Measurements from ENCODE around the gene TOMM34. TPM values are rescaled to one million over a fixed set of nuclear protein-coding genes. Genes with fewer than 3 reads are reported as not detected.

Gene TOMM34
- polyA plus RNA-seq, 1 experiment, result 48.6 TPM

- TF ChIP-seq, protein P1, sequence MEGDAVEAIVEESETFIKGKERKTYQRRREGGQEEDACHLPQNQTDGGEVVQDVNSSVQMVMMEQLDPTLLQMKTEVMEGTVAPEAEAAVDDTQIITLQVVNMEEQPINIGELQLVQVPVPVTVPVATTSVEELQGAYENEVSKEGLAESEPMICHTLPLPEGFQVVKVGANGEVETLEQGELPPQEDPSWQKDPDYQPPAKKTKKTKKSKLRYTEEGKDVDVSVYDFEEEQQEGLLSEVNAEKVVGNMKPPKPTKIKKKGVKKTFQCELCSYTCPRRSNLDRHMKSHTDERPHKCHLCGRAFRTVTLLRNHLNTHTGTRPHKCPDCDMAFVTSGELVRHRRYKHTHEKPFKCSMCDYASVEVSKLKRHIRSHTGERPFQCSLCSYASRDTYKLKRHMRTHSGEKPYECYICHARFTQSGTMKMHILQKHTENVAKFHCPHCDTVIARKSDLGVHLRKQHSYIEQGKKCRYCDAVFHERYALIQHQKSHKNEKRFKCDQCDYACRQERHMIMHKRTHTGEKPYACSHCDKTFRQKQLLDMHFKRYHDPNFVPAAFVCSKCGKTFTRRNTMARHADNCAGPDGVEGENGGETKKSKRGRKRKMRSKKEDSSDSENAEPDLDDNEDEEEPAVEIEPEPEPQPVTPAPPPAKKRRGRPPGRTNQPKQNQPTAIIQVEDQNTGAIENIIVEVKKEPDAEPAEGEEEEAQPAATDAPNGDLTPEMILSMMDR (IDR thresholded peaks at IDR 0.05; ENCODE audit: insufficient read depth, low read depth, low read length), result no peak
- POLR2A ChIA-PET, result no interaction called here
- Histone ChIP-seq H3K4me3 (ENCODE audit: low read depth, low read length) (no peak overlapping the region), H3K27me3 (ENCODE audit: control insufficient read depth, insufficient read depth, low read length) (no peaks in the 10 kb centered on the region), H3K36me3 (ENCODE audit: control insufficient read depth, insufficient read depth, low read length) (peaks cover 7% of the 10 kb centered on the region)
- no peak for DNase-seq (ENCODE audit: low read depth)
- CTCF ChIA-PET, result no interaction called here
Observed at GRCh38 chr20:44981736-44982406, 21.7 kb upstream of the TOMM34 start.

DNA sequence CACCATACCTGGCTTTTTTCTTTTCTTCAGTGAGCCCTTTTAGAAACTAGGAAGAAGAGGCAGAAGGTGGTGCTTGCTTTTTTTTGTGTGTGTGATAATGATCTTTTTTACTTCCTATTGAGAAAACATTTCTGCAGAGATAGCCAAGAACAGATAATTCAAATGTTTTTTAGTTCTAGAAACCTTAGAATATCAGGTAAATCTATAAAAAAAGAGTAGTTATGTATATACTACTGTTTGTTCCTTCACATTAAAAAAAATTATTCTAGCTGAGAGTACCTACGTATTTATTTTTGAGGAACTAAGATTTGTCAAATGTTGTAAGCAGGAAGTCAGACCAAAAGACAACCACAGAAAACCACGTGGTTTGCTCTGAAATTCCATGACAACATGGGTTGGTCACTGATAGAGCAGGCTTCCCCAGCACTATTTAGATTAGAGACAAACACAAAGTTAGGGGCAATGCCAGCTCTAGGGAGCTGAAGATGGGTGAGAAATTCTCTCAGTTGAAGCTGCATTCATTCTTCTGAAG lies 19.0 kb upstream of the TOMM34 start:
- ChIA-PET POLR2A (no interaction called here), CTCF (interaction anchor here (0.7 to 2.5 kb wide), 2 partner anchors 14 to 822 kb away, joined by 3 to 7 read pairs; no protein-coding TSS in a partner anchor)
- no peak overlapping the region for H3K4me3 ChIP-seq (ENCODE audit: low read depth, low read length)
- DNase-seq (ENCODE audit: low read depth), result no peak
- TF ChIP-seq, protein P1 (IDR thresholded peaks at IDR 0.05; ENCODE audit: insufficient read depth, low read depth, low read length), result no peak
- peaks cover 9% of the 10 kb centered on the region for H3K36me3 ChIP-seq (ENCODE audit: control insufficient read depth, insufficient read depth, low read length)
- no peaks in the 10 kb centered on the region for H3K27me3 ChIP-seq (ENCODE audit: control insufficient read depth, insufficient read depth, low read length)

- no peak overlapping the region for H3K4me3 ChIP-seq (ENCODE audit: low read depth, low read length)
- no peak for DNase-seq (ENCODE audit: low read depth)
- H3K36me3 ChIP-seq (ENCODE audit: control insufficient read depth, insufficient read depth, low read length), result peaks cover 4% of the 10 kb centered on the region
- TF ChIP-seq, protein P1 (IDR thresholded peaks at IDR 0.05; ENCODE audit: insufficient read depth, low read depth, low read length), result no peak
- ChIA-PET CTCF (interaction anchor here (0.7 to 0.8 kb wide), 2 partner anchors 35 to 119 kb away, joined by 3 to 4 read pairs; no protein-coding TSS in a partner anchor), POLR2A (no interaction called here)
- H3K27me3 ChIP-seq (ENCODE audit: control insufficient read depth, insufficient read depth, low read length), result no peaks in the 10 kb centered on the region
Observed at GRCh38 chr20:44976698-44977097, 16.5 kb upstream of the TOMM34 start.

- Histone ChIP-seq H3K36me3 (ENCODE audit: control insufficient read depth, insufficient read depth, low read length) (peaks cover 3% of the 10 kb centered on the region; the same call in 1 of the 2 replicates), H3K27me3 (ENCODE audit: control insufficient read depth, insufficient read depth, low read length) (no peaks in the 10 kb centered on the region), H3K4me3 (ENCODE audit: low read depth, low read length) (no peak overlapping the region)
- POLR2A ChIA-PET, result no interaction called here
- TF ChIP-seq, protein P1 (IDR thresholded peaks at IDR 0.05; ENCODE audit: insufficient read depth, low read depth, low read length), result no peak
- peak; percentile 74 for DNase-seq (ENCODE audit: low read depth)
- CTCF ChIA-PET, result no interaction called here
Observed at GRCh38 chr20:44973053-44973452, 12.9 kb upstream of the TOMM34 start.

DNA sequence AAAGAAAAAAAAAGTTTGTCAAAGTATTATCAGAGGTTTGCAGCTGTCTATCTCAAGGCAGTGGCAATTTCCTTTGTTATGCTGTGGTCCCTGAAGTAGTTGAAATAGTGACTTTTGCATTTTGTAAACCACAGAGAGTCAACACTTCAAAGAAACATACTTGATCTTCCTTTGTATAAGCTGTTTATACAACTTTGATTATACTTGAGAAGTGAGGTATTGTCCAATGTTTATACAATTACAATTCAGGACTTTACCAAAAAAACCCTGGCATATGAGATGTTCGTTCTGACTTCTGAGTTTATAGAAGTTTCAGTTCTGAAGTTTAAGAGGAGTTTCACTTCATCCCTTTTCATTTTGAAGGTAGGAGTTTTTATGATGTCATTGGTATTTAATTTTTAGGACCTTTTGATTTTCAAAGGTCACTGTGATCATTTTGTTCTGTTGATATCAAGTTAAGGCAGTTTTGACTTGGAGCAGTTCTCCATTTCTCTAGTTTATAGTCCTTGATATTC lies 10.1 kb upstream of the TOMM34 start:
- ChIA-PET POLR2A (no interaction called here), CTCF (no interaction called here)
- Histone ChIP-seq H3K36me3 (ENCODE audit: control insufficient read depth, insufficient read depth, low read length) (peaks cover 3% of the 10 kb centered on the region; the same call in 1 of the 2 replicates), H3K27me3 (ENCODE audit: control insufficient read depth, insufficient read depth, low read length) (no peaks in the 10 kb centered on the region), H3K4me3 (ENCODE audit: low read depth, low read length) (no peak overlapping the region)
- DNase-seq (ENCODE audit: low read depth), result no peak
- TF ChIP-seq, protein P1 (IDR thresholded peaks at IDR 0.05; ENCODE audit: insufficient read depth, low read depth, low read length), result no peak

Data from BJ (cell line).